ENCODE data around the gene RNF157.

The RNF157 gene

DNA sequence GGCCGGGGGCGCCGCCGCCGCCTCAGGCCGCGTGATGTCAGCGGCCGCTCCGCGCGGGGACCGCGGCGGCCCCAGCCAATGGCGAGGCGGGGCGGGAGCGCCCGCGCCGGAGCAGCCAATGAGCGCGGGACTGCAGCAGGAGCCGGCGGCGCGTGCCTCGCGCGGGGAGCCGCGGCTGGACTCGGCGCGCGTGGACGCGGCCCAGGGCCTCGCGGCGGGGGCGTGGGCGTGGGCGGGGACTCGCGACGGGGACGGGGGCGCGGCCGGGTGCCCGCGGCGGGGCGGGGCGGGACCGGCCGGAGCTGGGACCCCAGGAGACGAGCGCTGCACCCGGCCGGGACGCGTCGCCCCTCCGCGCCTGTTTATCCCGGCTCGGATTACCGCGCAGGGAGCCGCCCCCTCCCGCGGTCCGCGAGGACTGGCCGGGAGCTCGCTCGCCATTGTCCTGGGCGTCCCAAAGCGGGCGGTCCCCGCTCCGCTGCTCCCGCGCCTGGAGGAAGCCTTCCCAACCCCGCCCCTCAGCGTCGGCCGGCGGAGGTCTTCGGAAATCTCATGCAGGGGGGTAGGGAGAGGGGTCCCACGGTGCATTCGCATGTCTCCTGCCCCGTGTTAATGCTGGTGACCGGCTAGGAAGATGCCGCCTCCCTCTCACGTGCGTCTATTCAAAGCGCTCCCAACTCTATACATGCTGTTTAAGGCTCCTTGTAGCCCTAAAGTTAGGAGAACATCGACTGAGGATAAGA is at the start of gene RNF157:
Gene RNF157, minus strand, starts transcription at position 33 of the 743 bp plus-strand sequence. CDS start 253 bp downstream, outside the sequence.
- no peaks in the 10 kb centered on the region for H3K9me3 Mint-ChIP-seq (ENCODE audit: low read depth)
- H3K4me3 Mint-ChIP-seq, result peak within 1 kb of the TSS; percentile 94
- peak within 1 kb of the TSS; percentile 96 for H3K27ac Mint-ChIP-seq
- peaks cover 62% of the 10 kb centered on the region for H3K4me1 Mint-ChIP-seq (ENCODE audit: low read depth)
- H3K27me3 Mint-ChIP-seq, result no peaks in the 10 kb centered on the region
- peaks cover 2% of the 10 kb centered on the region for H3K36me3 Mint-ChIP-seq

DNA sequence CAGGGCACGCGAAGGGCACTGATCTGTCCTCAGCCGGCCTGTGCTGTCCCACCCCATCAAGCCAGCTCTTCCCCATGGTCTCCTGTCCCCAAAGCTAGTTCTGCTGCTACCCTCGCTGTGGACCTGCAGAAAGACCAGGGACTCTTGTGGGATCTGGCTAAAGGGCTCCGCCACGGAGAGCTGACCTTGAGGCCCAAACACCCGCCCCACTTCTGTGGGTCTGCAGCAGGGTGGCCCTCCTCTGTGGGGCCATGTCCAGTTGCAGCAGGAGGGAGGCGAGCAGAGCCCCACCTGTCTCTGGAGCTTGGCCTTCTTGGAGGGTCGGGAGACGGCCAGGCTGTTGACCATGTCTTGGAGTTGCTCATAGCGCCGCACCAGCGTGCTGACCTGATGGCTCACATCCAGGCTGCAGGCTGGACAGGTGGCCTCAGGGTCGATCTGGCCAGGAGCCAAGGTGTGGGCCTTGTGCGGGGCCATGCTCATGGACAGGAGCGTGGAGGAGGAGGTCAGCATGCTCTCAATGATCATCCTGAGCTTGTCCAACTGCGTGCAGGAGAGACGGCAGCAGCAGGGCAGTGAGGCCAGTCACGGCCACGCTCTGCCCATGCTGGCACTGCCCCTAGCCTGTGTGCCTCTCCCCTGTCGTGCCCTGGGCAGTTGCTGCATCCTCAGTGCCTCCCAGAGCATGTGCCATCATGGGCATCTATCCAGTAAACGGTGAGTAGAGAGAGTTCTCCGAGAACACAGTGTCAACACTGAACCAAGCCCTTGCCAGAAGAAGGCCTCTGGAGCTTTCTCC is 41.5 kb upstream of the RNF157 start:
- no peaks in the 10 kb centered on the region for H3K36me3 Mint-ChIP-seq
- no peaks in the 10 kb centered on the region for H3K9me3 Mint-ChIP-seq (ENCODE audit: low read depth)
- H3K27me3 Mint-ChIP-seq, result no peaks in the 10 kb centered on the region
- H3K4me1 Mint-ChIP-seq (ENCODE audit: low read depth), result peaks cover 11% of the 10 kb centered on the region
- no peak overlapping the region for H3K4me3 Mint-ChIP-seq
- no peak overlapping the region for H3K27ac Mint-ChIP-seq

DNA sequence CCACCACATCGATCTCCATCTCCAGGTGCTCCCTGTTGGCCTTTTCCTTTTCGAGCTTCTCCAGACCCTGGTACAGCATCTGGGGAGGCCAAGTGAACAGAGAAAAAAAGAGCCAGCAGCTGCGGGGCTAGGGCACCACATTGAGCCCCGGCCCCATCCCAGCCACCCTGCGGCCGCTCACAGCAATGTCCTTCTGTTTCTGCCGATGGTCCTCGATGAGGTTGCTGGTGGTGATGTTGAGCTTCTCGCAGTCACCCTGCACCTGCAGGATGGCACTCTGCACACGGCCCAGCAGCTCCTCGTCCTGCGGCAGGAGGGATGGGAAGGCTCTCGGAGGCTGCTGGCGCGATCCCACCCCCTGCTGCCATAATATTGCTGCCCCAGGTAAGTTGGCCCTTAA is 40.4 kb upstream of the RNF157 start:
- no peaks in the 10 kb centered on the region for H3K36me3 Mint-ChIP-seq
- H3K27me3 Mint-ChIP-seq, result no peaks in the 10 kb centered on the region
- H3K4me3 Mint-ChIP-seq, result no peak overlapping the region
- no peaks in the 10 kb centered on the region for H3K9me3 Mint-ChIP-seq (ENCODE audit: low read depth)
- no peak overlapping the region for H3K27ac Mint-ChIP-seq
- H3K4me1 Mint-ChIP-seq (ENCODE audit: low read depth), result peaks cover 19% of the 10 kb centered on the region

DNA sequence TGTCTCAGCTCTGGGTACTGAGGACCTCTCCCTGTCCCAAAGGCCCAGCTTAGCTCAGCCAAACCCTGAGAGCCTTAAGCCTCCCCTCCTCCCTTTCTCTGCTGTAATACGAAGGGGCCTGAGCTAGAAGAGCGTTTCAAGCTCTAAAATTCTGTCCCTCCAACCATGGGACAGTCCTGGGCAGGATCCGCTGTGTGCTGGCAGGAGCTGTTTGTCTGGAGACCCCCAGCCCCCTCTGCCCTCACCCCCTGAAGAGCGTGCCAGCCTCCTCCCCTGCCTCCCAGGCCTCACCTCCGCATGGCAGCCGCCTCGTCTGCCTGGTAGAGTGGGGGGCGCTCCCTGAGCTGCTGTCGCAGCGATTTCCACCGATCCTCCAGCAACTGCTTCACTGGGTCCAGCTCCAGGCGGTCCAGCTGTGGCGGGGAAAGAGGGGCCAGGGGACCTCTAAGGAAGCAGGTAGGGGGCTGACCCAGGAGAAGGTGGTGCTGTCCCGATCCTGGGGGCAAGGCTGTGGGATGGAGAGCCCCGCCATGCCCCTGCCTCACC is 39.5 kb upstream of the RNF157 start:
- H3K36me3 Mint-ChIP-seq, result no peaks in the 10 kb centered on the region

DNA sequence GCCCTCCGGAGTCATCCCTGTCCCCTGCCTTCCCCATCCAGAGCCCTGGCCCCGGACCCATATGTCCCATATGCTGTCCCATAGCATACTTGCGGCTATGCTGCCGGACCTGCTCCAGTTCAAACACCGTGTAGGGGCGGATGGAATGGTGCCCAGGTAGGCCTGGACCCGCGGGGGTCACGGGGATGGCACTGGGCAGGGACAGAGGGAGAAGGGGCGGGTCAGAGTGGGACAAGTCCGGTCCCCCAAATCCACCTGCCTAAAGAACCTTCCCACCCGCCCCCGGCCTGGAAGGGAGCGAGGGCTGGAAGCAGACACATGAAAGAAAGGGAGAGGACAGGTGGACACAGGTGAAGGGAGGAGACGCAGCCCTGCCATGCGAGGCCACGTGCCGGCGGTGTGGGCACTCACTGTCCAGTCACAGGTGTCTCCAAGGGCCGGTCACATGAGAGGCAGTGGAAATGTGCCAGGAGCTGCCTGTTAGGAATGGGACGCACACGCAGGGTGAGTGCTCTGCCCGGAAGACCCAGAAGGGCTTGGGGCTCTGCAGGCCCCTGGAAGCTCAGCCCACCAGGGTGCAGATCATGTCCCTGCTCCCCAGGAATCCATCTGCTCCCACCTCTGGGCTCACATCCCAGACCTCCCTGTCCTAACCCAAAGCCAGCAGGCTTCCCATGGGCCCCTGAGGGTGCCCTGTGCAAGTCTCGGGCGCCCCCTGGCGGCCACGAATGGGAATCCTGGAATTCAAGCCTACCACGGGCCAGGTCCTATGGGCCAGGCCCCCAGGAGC is 38.9 kb upstream of the RNF157 start:
- H3K36me3 Mint-ChIP-seq, result no peaks in the 10 kb centered on the region
- peaks cover 32% of the 10 kb centered on the region for H3K4me1 Mint-ChIP-seq (ENCODE audit: low read depth)
- H3K27ac Mint-ChIP-seq, result no peak overlapping the region
- no peaks in the 10 kb centered on the region for H3K9me3 Mint-ChIP-seq (ENCODE audit: low read depth)
- no peaks in the 10 kb centered on the region for H3K27me3 Mint-ChIP-seq
- no peak overlapping the region for H3K4me3 Mint-ChIP-seq

More for the DNA sequence above, 39.5 kb upstream of the RNF157 start:
- Mint-ChIP-seq H3K27me3 (no peaks in the 10 kb centered on the region), H3K27ac (no peak overlapping the region), H3K9me3 (ENCODE audit: low read depth) (no peaks in the 10 kb centered on the region), H3K4me3 (no peak overlapping the region), H3K4me1 (ENCODE audit: low read depth) (peaks cover 26% of the 10 kb centered on the region)

DNA sequence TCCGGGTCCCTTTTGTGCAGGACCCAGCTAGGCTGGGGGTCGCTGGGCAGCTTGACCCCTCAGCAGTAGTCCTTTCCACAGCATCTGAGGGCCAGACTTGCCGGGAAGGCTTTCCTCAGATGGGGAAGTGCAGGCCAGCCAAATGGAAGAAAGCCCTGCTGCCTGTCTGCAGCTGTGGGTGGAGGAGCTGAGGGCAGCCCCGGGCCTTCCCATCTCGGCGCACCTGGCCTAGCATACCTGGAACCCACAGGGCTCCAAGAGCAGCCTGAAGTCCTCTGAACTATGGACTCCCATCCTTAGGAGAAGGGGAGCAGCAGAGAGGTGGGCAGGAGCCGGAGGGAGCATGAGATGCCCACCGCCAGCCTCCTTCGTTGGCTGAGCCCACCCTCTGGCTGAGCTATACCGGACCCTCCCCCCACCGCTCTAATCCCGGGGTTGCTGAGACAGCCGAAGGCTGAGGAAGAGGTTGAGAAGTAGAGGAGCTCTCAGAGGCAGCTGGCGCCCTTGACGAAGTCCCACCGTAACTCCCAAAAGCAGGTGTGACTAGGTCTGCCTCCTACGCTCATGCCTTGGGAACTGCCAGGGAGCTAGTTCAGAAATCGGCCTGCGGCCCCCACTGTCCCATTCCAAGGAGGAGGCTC is 38.1 kb upstream of the RNF157 start:
- Mint-ChIP-seq H3K27ac (no peak overlapping the region), H3K36me3 (no peaks in the 10 kb centered on the region), H3K4me1 (ENCODE audit: low read depth) (peaks cover 39% of the 10 kb centered on the region), H3K27me3 (no peaks in the 10 kb centered on the region), H3K4me3 (no peak overlapping the region), H3K9me3 (ENCODE audit: low read depth) (no peaks in the 10 kb centered on the region)

DNA sequence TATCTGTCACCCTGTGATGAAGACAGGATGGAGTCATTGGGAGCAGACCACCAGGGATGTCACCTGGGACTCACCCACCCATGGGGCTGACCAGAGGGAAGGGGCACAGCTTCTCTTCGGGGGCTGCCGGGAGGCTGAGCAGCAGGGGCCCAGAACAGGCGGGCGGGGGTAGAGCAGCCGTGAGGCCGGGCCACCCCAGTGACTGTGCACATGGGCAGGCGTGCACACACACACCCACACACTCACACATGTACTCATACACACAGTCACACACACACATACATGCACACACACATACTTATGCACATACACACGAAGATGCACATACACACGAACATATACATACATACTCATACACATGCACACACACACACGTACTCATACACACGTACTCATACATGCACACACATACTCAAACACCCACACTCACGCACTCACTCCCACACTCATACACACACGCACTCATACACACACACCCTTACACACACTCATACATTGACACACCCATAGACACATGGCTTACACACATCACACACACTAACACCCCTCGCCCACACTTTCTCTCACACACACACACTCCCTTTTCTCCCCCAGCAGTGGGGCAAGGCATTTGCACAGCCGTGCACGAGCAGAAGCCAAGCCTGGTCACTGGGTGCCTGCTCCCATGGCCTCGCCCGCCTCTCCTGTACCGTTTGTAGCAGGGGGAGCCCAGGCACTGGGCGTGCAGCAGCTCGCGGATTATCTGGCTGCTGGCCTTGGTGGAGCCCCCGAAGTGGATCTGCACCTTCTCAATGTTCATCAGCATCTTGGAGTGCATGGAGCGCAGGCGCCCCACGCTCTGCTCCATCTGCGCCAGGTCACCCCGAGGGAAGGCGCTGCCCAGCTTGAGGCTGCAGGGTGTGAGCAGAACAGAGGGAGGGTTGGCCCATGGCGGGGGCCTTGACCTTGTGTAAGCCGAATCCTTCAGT is 37.3 kb upstream of the RNF157 start:
- Mint-ChIP-seq H3K4me3 (no peak overlapping the region), H3K36me3 (no peaks in the 10 kb centered on the region), H3K27me3 (no peaks in the 10 kb centered on the region), H3K4me1 (ENCODE audit: low read depth) (peaks cover 43% of the 10 kb centered on the region), H3K9me3 (ENCODE audit: low read depth) (no peaks in the 10 kb centered on the region), H3K27ac (peak overlapping the region; percentile 50)

DNA sequence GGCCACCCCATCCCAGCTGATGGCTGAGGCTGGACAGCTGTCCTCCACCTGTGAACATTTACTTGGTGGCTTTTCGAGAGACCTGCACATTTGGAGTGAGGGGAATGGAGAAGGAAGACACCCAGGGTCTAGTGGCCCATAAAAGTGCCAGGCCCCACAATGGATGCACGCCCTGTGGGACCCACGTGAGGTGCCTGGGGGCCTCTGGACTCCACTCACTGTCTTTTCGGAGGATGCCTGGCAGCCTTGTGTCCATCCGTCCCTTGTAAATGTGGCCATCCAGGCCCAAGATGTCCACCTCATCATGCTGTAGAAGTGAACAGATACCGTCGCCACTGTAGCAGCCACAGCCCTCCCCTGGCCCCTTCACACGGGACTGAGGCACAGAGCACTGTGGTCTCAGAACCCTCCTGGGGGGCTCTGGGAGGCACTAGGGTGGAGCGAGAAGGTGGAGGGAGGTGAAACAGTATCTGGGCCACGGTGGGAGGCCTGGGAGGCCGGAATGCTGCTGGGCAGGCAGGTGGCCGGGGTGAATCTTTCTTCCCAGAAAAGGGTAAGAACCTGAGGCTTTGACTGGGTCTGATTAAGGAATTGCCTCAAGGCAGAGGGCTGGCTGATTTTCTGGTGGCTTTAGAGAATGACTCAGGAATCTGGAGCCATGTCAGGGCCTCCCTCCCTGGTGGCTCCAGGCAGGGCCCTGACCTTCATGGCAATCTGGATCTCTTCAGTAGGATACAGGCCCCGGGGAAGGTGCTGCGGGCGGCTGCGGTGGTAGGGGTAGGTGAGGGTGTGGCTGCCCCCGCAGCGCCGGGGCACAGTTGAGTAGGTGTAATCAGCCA is 36.4 kb upstream of the RNF157 start:
- H3K4me3 Mint-ChIP-seq, result no peak overlapping the region
- H3K27me3 Mint-ChIP-seq, result no peaks in the 10 kb centered on the region
- H3K9me3 Mint-ChIP-seq (ENCODE audit: low read depth), result no peaks in the 10 kb centered on the region
- H3K27ac Mint-ChIP-seq, result peak overlapping the region; percentile 58
- H3K4me1 Mint-ChIP-seq (ENCODE audit: low read depth), result peaks cover 43% of the 10 kb centered on the region
- no peaks in the 10 kb centered on the region for H3K36me3 Mint-ChIP-seq

DNA sequence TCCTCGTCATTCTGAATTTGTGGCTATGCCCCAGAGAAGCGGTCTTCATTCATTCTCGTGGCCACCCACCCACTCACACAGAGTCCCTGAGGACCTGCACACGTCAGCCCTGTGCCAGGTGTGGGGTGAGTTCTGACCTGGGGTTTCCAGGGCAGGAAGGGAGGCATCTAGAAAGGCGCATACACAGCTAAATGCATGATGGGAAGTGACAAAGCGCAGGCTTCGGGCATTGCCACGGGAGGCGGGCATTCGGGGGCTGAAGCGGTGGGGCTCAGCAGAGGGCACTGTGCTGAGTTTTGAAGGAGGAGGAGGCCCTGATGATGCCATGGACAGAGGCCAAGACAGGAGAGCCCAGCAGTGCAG is 35.8 kb upstream of the RNF157 start:
- Mint-ChIP-seq H3K27me3 (no peaks in the 10 kb centered on the region), H3K27ac (no peak overlapping the region), H3K36me3 (no peaks in the 10 kb centered on the region), H3K9me3 (ENCODE audit: low read depth) (no peaks in the 10 kb centered on the region), H3K4me1 (ENCODE audit: low read depth) (peaks cover 48% of the 10 kb centered on the region), H3K4me3 (no peak overlapping the region)

DNA sequence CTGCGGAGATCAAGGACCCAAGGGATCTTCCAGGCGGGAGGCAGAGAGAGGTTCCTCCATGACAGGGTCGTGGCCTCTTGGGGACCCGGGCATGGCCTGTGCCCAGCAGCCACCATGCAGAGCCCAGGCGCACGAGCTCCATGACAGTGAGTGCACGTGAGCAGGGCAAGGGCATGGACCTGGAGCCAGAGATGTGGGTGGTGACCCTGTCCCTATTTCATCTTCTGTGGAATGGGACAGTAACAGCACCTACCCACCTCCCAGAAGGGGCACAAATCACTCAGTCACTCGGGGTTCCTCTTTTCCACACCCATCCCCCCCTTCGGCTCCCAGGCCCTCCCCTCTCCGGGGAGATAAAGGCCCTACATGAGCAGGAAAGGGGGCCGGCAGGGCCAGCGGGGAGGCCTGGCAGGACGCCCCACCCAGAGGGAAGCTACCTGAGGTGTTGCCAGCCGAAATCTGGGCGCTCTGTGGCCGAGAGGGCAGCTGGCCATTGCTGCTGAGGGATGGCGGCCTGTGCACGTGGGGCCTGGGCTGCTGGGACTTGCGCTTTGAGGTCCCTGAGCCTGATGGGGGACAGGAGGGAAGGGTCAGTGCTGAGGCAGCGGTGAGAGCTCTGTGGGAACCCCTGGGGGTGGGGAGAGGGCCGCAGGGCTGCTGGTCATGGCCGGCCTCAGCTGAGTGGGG is 35.2 kb upstream of the RNF157 start:
- H3K27ac Mint-ChIP-seq, result no peak overlapping the region
- H3K4me1 Mint-ChIP-seq (ENCODE audit: low read depth), result peaks cover 52% of the 10 kb centered on the region
- H3K4me3 Mint-ChIP-seq, result no peak overlapping the region
- H3K36me3 Mint-ChIP-seq, result no peaks in the 10 kb centered on the region
- H3K9me3 Mint-ChIP-seq (ENCODE audit: low read depth), result no peaks in the 10 kb centered on the region
- no peaks in the 10 kb centered on the region for H3K27me3 Mint-ChIP-seq

DNA sequence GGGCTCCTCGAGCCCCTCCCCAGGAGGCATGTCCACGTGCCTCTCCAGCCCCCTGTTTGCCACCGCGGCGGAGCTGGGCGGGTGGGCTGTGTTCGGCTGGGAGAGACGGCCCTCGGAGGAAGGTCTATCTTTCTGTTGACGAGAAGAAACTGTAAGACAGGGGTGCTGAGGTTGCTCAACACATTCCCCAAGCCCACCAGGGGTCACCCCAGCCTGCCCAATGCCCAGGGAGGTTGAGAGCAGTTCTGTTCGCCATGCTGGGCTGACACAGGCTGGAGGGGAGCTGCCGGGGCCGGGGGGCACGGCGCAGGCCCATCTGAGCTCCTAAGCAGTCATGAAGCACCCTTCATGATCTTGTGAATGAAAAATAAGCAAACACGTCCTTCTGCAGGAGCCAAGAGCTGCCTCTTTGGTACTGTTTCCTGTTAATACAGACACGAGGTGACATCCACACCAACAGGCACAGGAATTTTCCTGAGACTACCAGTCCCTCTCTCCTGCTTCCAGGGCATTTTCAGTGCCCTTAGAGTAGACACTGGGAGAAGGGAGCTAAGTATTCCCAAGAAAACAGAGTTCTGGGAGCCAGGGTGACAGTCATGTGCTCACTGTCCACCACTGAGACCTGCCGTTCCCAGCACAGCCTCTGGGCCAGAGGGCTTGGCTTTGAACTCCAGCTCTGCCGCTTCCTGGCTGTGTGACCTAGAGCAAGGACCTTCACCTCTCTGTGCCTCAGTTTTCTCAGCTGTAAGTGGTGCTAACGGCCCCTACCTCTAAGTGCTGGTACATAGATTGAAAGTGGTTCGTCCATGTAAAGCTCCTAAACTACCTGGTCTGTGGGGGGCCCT is 34.0 kb upstream of the RNF157 start:
- H3K27ac Mint-ChIP-seq, result peak overlapping the region; percentile 93

More for the DNA sequence above, 34.0 kb upstream of the RNF157 start:
- H3K36me3 Mint-ChIP-seq, result no peaks in the 10 kb centered on the region
- H3K4me3 Mint-ChIP-seq, result peak overlapping the region; percentile 38
- no peaks in the 10 kb centered on the region for H3K27me3 Mint-ChIP-seq
- H3K9me3 Mint-ChIP-seq (ENCODE audit: low read depth), result no peaks in the 10 kb centered on the region
- peaks cover 60% of the 10 kb centered on the region for H3K4me1 Mint-ChIP-seq (ENCODE audit: low read depth)
